Glomerular visceral epithelial cell (primary cell): ENCODE results near the gene ATP13A3.

Source experiments
- DNase-seq: peaks from one replicate; pipeline ENCODE4 v3.0.0-alpha.2; 2016; ENCODE audit errors: extremely low spot score

Gene ATP13A3

GRCh38 chr3:194392576-194392975 is 94.2 kb downstream of the ATP13A3 start:
- DNase-seq = no peak

GRCh38 chr3:194390835-194391234 is 96.0 kb downstream of the ATP13A3 start:
- no peak for DNase-seq

- no peak for DNase-seq
These were observed 97.5 kb downstream of the ATP13A3 start for GRCh38 chr3:194389269-194389668.

GRCh38 chr3:194387926-194388418 is 98.8 kb downstream of the ATP13A3 start:
- no peak for DNase-seq

GRCh38 chr3:194387276-194387675 is 99.5 kb downstream of the ATP13A3 start:
- no peak for DNase-seq

GRCh38 chr3:194386648-194387047 is 100.2 kb downstream of the ATP13A3 start:
- no peak for DNase-seq

GRCh38 chr3:194386066-194386465 is 100.7 kb downstream of the ATP13A3 start:
- no peak for DNase-seq

- no peak for DNase-seq
These were observed 102.2 kb downstream of the ATP13A3 start for GRCh38 chr3:194384569-194385001.

GRCh38 chr3:194384156-194384555 is 102.6 kb downstream of the ATP13A3 start:
- no peak for DNase-seq

- no peak for DNase-seq
These were observed 103.4 kb downstream of the ATP13A3 start for GRCh38 chr3:194383276-194383940.

- no peak for DNase-seq
These were observed 103.9 kb downstream of the ATP13A3 start for GRCh38 chr3:194382892-194383223.

GRCh38 chr3:194382196-194382891 is 104.5 kb downstream of the ATP13A3 start:
- DNase-seq = no peak

GRCh38 chr3:194381460-194381875 is 105.3 kb downstream of the ATP13A3 start:
- peak; percentile 25 for DNase-seq

- no peak for DNase-seq
These were observed 106.5 kb downstream of the ATP13A3 start for GRCh38 chr3:194380326-194380725.

- no peak for DNase-seq
These were observed 107.2 kb downstream of the ATP13A3 start for GRCh38 chr3:194379651-194380050.

GRCh38 chr3:194379231-194379630 is 107.6 kb downstream of the ATP13A3 start:
- no peak for DNase-seq

- no peak for DNase-seq
These were observed 109.1 kb downstream of the ATP13A3 start for GRCh38 chr3:194377708-194378107.

- DNase-seq = no peak
These were observed 110.6 kb downstream of the ATP13A3 start for GRCh38 chr3:194376241-194376560.

GRCh38 chr3:194375473-194376240 is 111.1 kb downstream of the ATP13A3 start:
- DNase-seq = no peak

- no peak for DNase-seq
These were observed 111.9 kb downstream of the ATP13A3 start for GRCh38 chr3:194374935-194375334.

GRCh38 chr3:194373899-194374298 is 112.9 kb downstream of the ATP13A3 start:
- DNase-seq = no peak

- DNase-seq = no peak
These were observed 113.8 kb downstream of the ATP13A3 start for GRCh38 chr3:194373028-194373427.

- no peak for DNase-seq
These were observed 116.0 kb downstream of the ATP13A3 start for GRCh38 chr3:194370753-194371152.
